Pancreas (tissue), 10 donors: ENCODE measurements around the gene ADAMTS15. TPM values are rescaled to one million over a fixed set of nuclear protein-coding genes. Genes with fewer than 3 reads are reported as not detected.
"Not testable (repeated sequence)": the region's sequence is repeated elsewhere in the genome, so short reads cannot be mapped to it uniquely, and the experiment has no call there.

Experiments used
- ATAC-seq, 4 donors: fragments of 200-7000 bp; cut with Tn5 transposase; one replicate each; pipeline versions ENCODE4 v1.8.0 to v1.9.1; 2020; ENCODE audit warnings: mild to moderate bottlenecking in 4 of 4, moderate library complexity in 4 of 4
- DNase-seq, 6 donors: peaks; one replicate each; pipeline ENCODE4 v3.0.0-alpha.2; 2020
- FAIRE-seq: peaks from 2 replicates; lab custom pipeline; 2012; peaks lifted over from hg19 to GRCh38; lab: Jason Lieb, UNC
- H3K27ac ChIP-seq, 4 donors: fragments of 200-600 bp; sonication (generic); 1 replicate in 3 of 4; 2 replicates in 1 of 4; pipeline versions ENCODE4 v1.5.0 to v1.8.0; 2020
- H3K27me3 ChIP-seq, 4 donors: fragments of 200-600 bp; one replicate each; pipeline ENCODE4 v1.8.0; 2021
- H3K36me3 ChIP-seq, 3 donors: fragments of 200-600 bp; sonication (generic) in 1 of 3; one replicate each; pipeline versions ENCODE4 v1.5.0 to v1.8.0; 2020 to 2021
- H3K4me1 ChIP-seq, 3 donors: fragments of 200-600 bp; one replicate each; pipeline ENCODE4 v1.8.0; 2021
- H3K4me3 ChIP-seq, 4 donors: fragments of 200-600 bp; sonication (generic) in 2 of 4; one replicate each; pipeline versions ENCODE4 v1.5.0 to v1.8.0; 2020 to 2021
- H3K9me3 ChIP-seq, 4 donors: fragments of 200-600 bp; one replicate each; pipeline ENCODE4 v1.8.0; 2021
- CTCF ChIP-seq, 4 donors: fragments of 200-600 bp; sonication (generic) in 3 of 4; IDR thresholded peaks; one replicate each; pipeline versions ENCODE4 v1.5.0 to v1.8.0; 2021; ENCODE audit warnings: antibody characterized with exemption in 4 of 4
- WGBS, 2 donors: extraction: QIAGEN DNeasy Blood & Tissue Kit; methylation state at CpG; one replicate each; pipeline ENCODE4 v1.1.7; 2013; 5-methylcytosine and 5-hydroxymethylcytosine counted together
- intact Hi-C, 3 donors: fragments of 100-400 bp; cut with DNase I; formaldehyde crosslinking; loops; one replicate each; pipeline versions ENCODE4 v1.11.1 to v1.14.2; 2022
- polyA plus RNA-seq, 2 donors: library from polyadenylated mRNA; stranded (reverse); fragments of 200-250 nt; gene quantifications; one replicate each; pipeline ENCODE4 v1.2.3, GENCODE V29; 2013
- total RNA-seq, 6 donors: library from RNA; stranded (reverse); fragmentation: NEBNext Ultra II Directional in 4 of 6; extraction: Animal tissue kit (Norgen Biotek cat#: 25700) in 4 of 6; gene quantifications; one replicate each; pipeline versions ENCODE4 v1.2.1 to v1.2.4, GENCODE V29; 2021 to 2023
- donor health status: healthy with polysubstance abuse.
- donor health status: DM: no; HTN: no; CAD: no; lungs with moderate emphysema.
- donor health status: DM: no; HTN: no; CAD: no.
- donor health status: control.
- donor health status: control.
- donor health status: Bipolar disorder and iron deficiency.
- donor health status: DM: yes; HTN: yes; CAD: no.
- donor health status: DM: no; HTN: no; CAD: no.
- donor health status: DM: no; HTN: no; CAD: no.
- donor health status: DM: yes; HTN: yes; CAD: no.

ADAMTS15 gene
- total and polyA plus RNA-seq, 8 donors: 0.14 to 1.2 (median 0.78) TPM

- 28 to 43% methylated on average over 4 of the region's 4 CpGs for WGBS, 2 donors
- FAIRE-seq (no peak), ATAC-seq (no peak), DNase-seq (no peak)
- no peak for TF ChIP-seq CTCF (IDR thresholded peaks at IDR 0.05)
- no peaks in the 10 kb centered on the region for H3K36me3 ChIP-seq
- H3K4me3 ChIP-seq: no peak overlapping the region
- peaks cover 0 to 2% (median 0%) of the 10 kb centered on the region in 4 donors for H3K9me3 ChIP-seq
- H3K27me3 ChIP-seq: peaks cover 0 to 4% (median 0%) of the 10 kb centered on the region in 4 donors
- H3K27ac ChIP-seq: no peak overlapping the region
- no peaks in the 10 kb centered on the region for H3K4me1 ChIP-seq
- intact Hi-C loops: loop anchor here in 2 of 3 donors (5.0 to 10.0 kb wide), 2 partner anchors 427 to 429 kb away; no protein-coding TSS in a partner anchor
Observed at GRCh38 chr11:130435671-130436070, 12.8 kb upstream of the ADAMTS15 start.

- no peak for DNase-seq
- no peaks in the 10 kb centered on the region for H3K4me1 ChIP-seq
- no peak overlapping the region for H3K27ac ChIP-seq
- FAIRE-seq: no peak
- H3K27me3 ChIP-seq: peaks cover 0 to 4% (median 0%) of the 10 kb centered on the region in 4 donors
- TF ChIP-seq CTCF (IDR thresholded peaks at IDR 0.05): no peak
- intact Hi-C loops: loop anchor here in 2 of 3 donors (5.0 to 10.0 kb wide), 2 partner anchors 426 to 429 kb away; no protein-coding TSS in a partner anchor
- ATAC-seq: no peak
- 70 to 72% methylated on average over 3 of the region's 3 CpGs for WGBS, 2 donors
- no peak overlapping the region for H3K4me3 ChIP-seq
- no peaks in the 10 kb centered on the region for H3K36me3 ChIP-seq
- H3K9me3 ChIP-seq: peaks cover 0 to 2% (median 0%) of the 10 kb centered on the region in 4 donors
Observed at GRCh38 chr11:130436171-130436570, 12.3 kb upstream of the ADAMTS15 start.

- 85 to 87% methylated on average over 7 of the region's 7 CpGs for WGBS, 2 donors
- FAIRE-seq: no peak
- no peak for TF ChIP-seq CTCF (IDR thresholded peaks at IDR 0.05)
Observed at GRCh38 chr11:130437848-130438247, 10.6 kb upstream of the ADAMTS15 start.

GRCh38 chr11:130438401-130439159, 9.9 kb upstream of the ADAMTS15 start:
- H3K4me1 ChIP-seq: not testable (repeated sequence)
- 85 to 88% methylated on average over 10 of the region's 10 CpGs for WGBS, 2 donors

More at GRCh38 chr11:130437848-130438247, 10.6 kb upstream of the ADAMTS15 start:
- DNase-seq (no peak), ATAC-seq (no peak)
- no peak overlapping the region for H3K27ac ChIP-seq
- no peaks in the 10 kb centered on the region for H3K9me3 ChIP-seq
- no peaks in the 10 kb centered on the region for H3K4me1 ChIP-seq
- intact Hi-C loops: loop anchor here in 2 of 3 donors (5.0 to 10.0 kb wide), 2 partner anchors 424 to 427 kb away; no protein-coding TSS in a partner anchor
- no peaks in the 10 kb centered on the region for H3K27me3 ChIP-seq
- no peak overlapping the region for H3K4me3 ChIP-seq
- H3K36me3 ChIP-seq: no peaks in the 10 kb centered on the region

GRCh38 chr11:130439160-130439519, 9.3 kb upstream of the ADAMTS15 start:
- Histone ChIP-seq H3K36me3 (no peaks in the 10 kb centered on the region), H3K9me3 (no peaks in the 10 kb centered on the region), H3K4me1 (no peaks in the 10 kb centered on the region), H3K27me3 (no peaks in the 10 kb centered on the region), H3K27ac (no peak overlapping the region), H3K4me3 (no peak overlapping the region)
- no peak for ATAC-seq
- TF ChIP-seq CTCF (IDR thresholded peaks at IDR 0.05): no peak
- DNase-seq: no peak
- 87 to 91% methylated on average over 4 of the region's 4 CpGs for WGBS, 2 donors
- no peak for FAIRE-seq
- intact Hi-C loops: loop anchor here in 2 of 3 donors (5.0 to 10.0 kb wide), 2 partner anchors 423 to 426 kb away; no protein-coding TSS in a partner anchor

More at GRCh38 chr11:130438401-130439159, 9.9 kb upstream of the ADAMTS15 start:
- ATAC-seq, H3K27me3 ChIP-seq, H3K9me3 ChIP-seq, H3K36me3 ChIP-seq, DNase-seq, H3K27ac ChIP-seq, FAIRE-seq, H3K4me3 ChIP-seq: not testable (repeated sequence)
- intact Hi-C loops: loop anchor here in 2 of 3 donors (5.0 to 10.0 kb wide), 2 partner anchors 424 to 426 kb away; no protein-coding TSS in a partner anchor
